Right atrium auricular region (tissue), 2 donors: ENCODE results near the gene VPS36. TPM values are rescaled to one million over a fixed set of nuclear protein-coding genes. Genes with fewer than 3 reads are reported as not detected.

ENCODE experiments used
- DNase-seq: peaks from one replicate; pipeline ENCODE4 v3.0.0-alpha.2; 2019; ENCODE audit warnings: low spot score
- H3K27ac ChIP-seq, 2 donors: fragments of 200-600 bp; sonication (generic); 1 replicate in 1 of 2; 2 replicates in 1 of 2; pipeline ENCODE4 v1.5.1; 2016 to 2019
- H3K27me3 ChIP-seq, 2 donors: fragments of 200-600 bp; sonication (generic); one replicate each; pipeline versions ENCODE4 v1.5.1 to v1.6.0; 2017 to 2019
- H3K36me3 ChIP-seq: fragments of 200-600 bp; sonication (generic); one replicate; pipeline ENCODE4 v1.5.1; 2016
- H3K4me1 ChIP-seq, 2 donors: fragments of 200-600 bp; sonication (generic); one replicate each; pipeline versions ENCODE4 v1.5.1 to v1.6.0; 2017 to 2019
- H3K4me3 ChIP-seq, 2 donors: fragments of 200-600 bp; sonication (generic); 1 replicate in 1 of 2; 2 replicates in 1 of 2; pipeline ENCODE4 v1.5.1; 2017 to 2019; ENCODE audit warnings: mild to moderate bottlenecking in 1 of 2, moderate library complexity in 1 of 2
- H3K9me3 ChIP-seq, 2 donors: fragments of 200-600 bp; sonication (generic); one replicate each; pipeline ENCODE4 v1.5.1; 2019
- total RNA-seq, 2 donors: library from RNA; depleted of rRNA; stranded (reverse); fragments of >200 nt; gene quantifications; one replicate each; pipeline ENCODE4 v1.1.0, GENCODE V29; 2016
- TF ChIP-seq, protein P1 (sequence below), 2 donors: fragments of 200-600 bp; sonication (generic); IDR thresholded peaks; one replicate each; pipeline ENCODE4 v1.5.1; 2019; ENCODE audit warnings: antibody characterized with exemption in 2 of 2

Gene VPS36
- total RNA-seq, 2 donors from 2014 or later: 28.3 to 61.3 TPM

GRCh38 chr13:52447354-52447753, 3.1 kb downstream of the VPS36 start:
- Histone ChIP-seq H3K4me1 (peaks cover 0 to 34% of the 10 kb centered on the region in 2 donors), H3K9me3 (no peaks in the 10 kb centered on the region), H3K27ac (no peak overlapping the region), H3K4me3 (no peak overlapping the region), H3K36me3 (no peaks in the 10 kb centered on the region), H3K27me3 (no peaks in the 10 kb centered on the region)
- TF ChIP-seq, protein P1, sequence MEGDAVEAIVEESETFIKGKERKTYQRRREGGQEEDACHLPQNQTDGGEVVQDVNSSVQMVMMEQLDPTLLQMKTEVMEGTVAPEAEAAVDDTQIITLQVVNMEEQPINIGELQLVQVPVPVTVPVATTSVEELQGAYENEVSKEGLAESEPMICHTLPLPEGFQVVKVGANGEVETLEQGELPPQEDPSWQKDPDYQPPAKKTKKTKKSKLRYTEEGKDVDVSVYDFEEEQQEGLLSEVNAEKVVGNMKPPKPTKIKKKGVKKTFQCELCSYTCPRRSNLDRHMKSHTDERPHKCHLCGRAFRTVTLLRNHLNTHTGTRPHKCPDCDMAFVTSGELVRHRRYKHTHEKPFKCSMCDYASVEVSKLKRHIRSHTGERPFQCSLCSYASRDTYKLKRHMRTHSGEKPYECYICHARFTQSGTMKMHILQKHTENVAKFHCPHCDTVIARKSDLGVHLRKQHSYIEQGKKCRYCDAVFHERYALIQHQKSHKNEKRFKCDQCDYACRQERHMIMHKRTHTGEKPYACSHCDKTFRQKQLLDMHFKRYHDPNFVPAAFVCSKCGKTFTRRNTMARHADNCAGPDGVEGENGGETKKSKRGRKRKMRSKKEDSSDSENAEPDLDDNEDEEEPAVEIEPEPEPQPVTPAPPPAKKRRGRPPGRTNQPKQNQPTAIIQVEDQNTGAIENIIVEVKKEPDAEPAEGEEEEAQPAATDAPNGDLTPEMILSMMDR (IDR thresholded peaks at IDR 0.05): no peak
- DNase-seq: no peak

- TF ChIP-seq, protein P1 (IDR thresholded peaks at IDR 0.05): no peak
- DNase-seq: no peak
- H3K27ac ChIP-seq: no peak overlapping the region
- H3K4me3 ChIP-seq: no peak overlapping the region
- no peaks in the 10 kb centered on the region for H3K27me3 ChIP-seq
- H3K4me1 ChIP-seq: peaks cover 0 to 34% of the 10 kb centered on the region in 2 donors
- H3K9me3 ChIP-seq: no peaks in the 10 kb centered on the region
- peaks cover 10% of the 10 kb centered on the region for H3K36me3 ChIP-seq
Measured at GRCh38 chr13:52446265-52446664, 4.2 kb downstream of the VPS36 start.

DNA sequence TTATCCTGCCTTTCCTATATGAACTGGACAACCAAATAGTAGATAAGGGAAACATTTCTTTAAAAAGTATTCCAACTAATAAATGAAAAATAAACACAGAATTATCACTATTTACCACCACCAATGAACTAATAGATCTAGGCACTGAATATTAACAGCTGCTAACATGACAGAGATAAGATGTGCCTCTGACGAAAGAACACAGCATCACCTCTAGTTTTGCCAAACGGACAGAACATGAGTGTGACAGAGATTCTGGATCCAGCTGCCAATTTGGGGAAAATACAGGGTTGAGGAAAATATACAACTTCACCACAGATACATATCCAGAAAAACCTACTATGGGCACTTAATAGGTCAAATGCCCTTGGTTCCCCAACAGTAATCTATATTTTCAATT, 18.0 kb downstream of the VPS36 start:
- no peak for DNase-seq
- TF ChIP-seq, protein P1 (IDR thresholded peaks at IDR 0.05): no peak
- Histone ChIP-seq H3K9me3 (no peaks in the 10 kb centered on the region), H3K27ac (peak overlapping the region; percentile 42 to 46), H3K4me1 (peaks cover 0 to 10% of the 10 kb centered on the region in 2 donors), H3K4me3 (no peak overlapping the region), H3K27me3 (no peaks in the 10 kb centered on the region), H3K36me3 (peaks cover 57% of the 10 kb centered on the region)

DNA sequence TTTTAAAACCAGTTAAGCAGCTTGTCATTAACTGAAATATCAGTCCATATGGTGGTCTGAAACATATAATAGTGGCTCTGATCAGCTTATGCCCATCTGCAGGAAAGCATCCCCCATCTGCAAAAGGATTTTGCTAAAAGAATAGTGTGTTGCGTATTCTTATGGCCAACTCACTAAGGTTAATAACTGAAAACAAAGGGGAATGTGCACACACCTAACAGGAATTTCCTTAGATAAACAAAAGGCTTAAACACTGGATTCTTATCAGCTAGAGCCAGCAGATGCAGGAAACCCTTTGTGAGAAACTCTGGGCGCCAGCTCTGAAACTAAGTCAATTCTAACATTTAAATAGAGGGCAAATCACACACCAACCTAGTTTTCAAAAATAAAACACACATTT, 22.1 kb downstream of the VPS36 start:
- Histone ChIP-seq H3K9me3 (no peaks in the 10 kb centered on the region), H3K27me3 (no peaks in the 10 kb centered on the region), H3K4me1 (peaks cover 0 to 8% of the 10 kb centered on the region in 2 donors), H3K27ac (no peak overlapping the region), H3K4me3 (no peak overlapping the region), H3K36me3 (peaks cover 63% of the 10 kb centered on the region)
- no peak for DNase-seq
- TF ChIP-seq, protein P1 (IDR thresholded peaks at IDR 0.05): no peak

GRCh38 chr13:52421216-52421615, 29.2 kb downstream of the VPS36 start:
- TF ChIP-seq, protein P1 (IDR thresholded peaks at IDR 0.05): no peak
- no peak for DNase-seq
- Histone ChIP-seq H3K4me1 (peaks cover 0 to 5% of the 10 kb centered on the region in 2 donors), H3K9me3 (no peaks in the 10 kb centered on the region), H3K36me3 (peaks cover 68% of the 10 kb centered on the region), H3K27me3 (no peaks in the 10 kb centered on the region), H3K27ac (no peak overlapping the region), H3K4me3 (no peak overlapping the region)

DNA sequence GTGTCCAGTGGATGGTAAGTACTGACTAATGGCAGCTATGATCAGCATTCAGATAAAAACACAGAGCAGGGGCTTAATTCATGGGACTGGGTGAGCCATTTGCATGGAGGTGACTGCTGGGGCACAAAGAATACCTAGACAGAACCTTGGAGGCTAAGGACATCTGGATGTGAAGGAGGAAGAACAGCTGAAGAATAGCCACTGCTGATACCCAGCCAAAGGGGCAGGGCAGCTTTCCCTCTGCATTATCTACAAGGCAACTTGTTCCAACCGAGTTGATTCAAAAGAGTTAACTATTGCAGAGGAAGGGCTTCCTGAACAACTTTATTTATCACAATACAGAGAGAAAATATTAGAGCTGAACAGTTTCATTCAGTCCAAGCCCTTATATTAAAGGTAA, 31.4 kb downstream of the VPS36 start:
- Histone ChIP-seq H3K9me3 (no peaks in the 10 kb centered on the region), H3K4me3 (no peak overlapping the region), H3K4me1 (peaks cover 0 to 5% of the 10 kb centered on the region in 2 donors), H3K27me3 (no peaks in the 10 kb centered on the region), H3K27ac (no peak overlapping the region), H3K36me3 (peaks cover 67% of the 10 kb centered on the region)
- TF ChIP-seq, protein P1 (IDR thresholded peaks at IDR 0.05): no peak
- no peak for DNase-seq
